HepG2 (cell line): ENCODE data around the gene EPM2A. TPM values are rescaled to one million over a fixed set of nuclear protein-coding genes. Genes with fewer than 3 reads are reported as not detected.

Experiments used
- ATAC-seq: fragments of 200-7000 bp; cut with Tn5 transposase; 3 replicates; pipeline ENCODE4 v1.9.1; 2020; ENCODE audit warnings: mild to moderate bottlenecking, moderate library complexity
- BruUV-seq: library from RNA; stranded (reverse); fragments of 400-500 nt; replicated peaks from 2 replicates; lab custom pipeline; 2021; lab: Mats Ljungman, UMichigan
- CTCF ChIA-PET: fragments of 300-600 bp; formaldehyde crosslinking; extraction: SDS; loops from one replicate; lab custom pipeline; 2021; ENCODE audit warnings: low total read pairs, inconsistent platforms, low intra/inter-chr PET ratio; lab: Yijun Ruan, JAX
- POLR2A ChIA-PET: fragments of 350-600 bp; sonication (Branson Sonifier 250); formaldehyde crosslinking; loops from one replicate; lab custom pipeline; 2020; ENCODE audit warnings: antibody characterized with exemption, inconsistent platforms; lab: Yijun Ruan, JAX
- DNase-seq: peaks from one replicate; pipeline ENCODE4 v3.0.0-alpha.2; 2015; ENCODE audit warnings: low spot score
- FAIRE-seq: peaks from 3 replicates; lab custom pipeline; 2011; peaks lifted over from hg19 to GRCh38; lab: Jason Lieb, UNC
- H2AFZ ChIP-seq: one replicate; pipeline ENCODE4 v1.6.1; 2011; ENCODE audit warnings: low read length, inconsistent platforms
- H3K27ac ChIP-seq: fragments of 300-600 bp; 3 replicates; pipeline ENCODE4 v1.8.0; 2011; ENCODE audit warnings: mixed run types, mild to moderate bottlenecking, mixed read lengths, low read length, inconsistent platforms; ENCODE audit not compliant: insufficient read depth; ENCODE audit errors: extremely low read length
- H3K27me3 ChIP-seq, 2 experiments: fragments of 200-600 bp in 1 of 2; 2 replicates in 1 of 2; 3 replicates in 1 of 2; pipeline versions ENCODE4 v1.6.0 to v1.8.0; 2011; ENCODE audit warnings: low read length in 2 of 2, mild to moderate bottlenecking in 2 of 2, moderate library complexity in 2 of 2, inconsistent platforms in 1 of 2; ENCODE audit not compliant: insufficient read depth in 2 of 2, control insufficient read depth in 1 of 2
- H3K36me3 ChIP-seq, 2 experiments: fragments of 200-600 bp in 1 of 2; replicated peaks in 1 of 2; 2 replicates in 1 of 2; 3 replicates in 1 of 2; pipeline versions ENCODE4 v1.5.1 to v1.8.0; 2011; ENCODE audit warnings: low read length in 2 of 2, inconsistent platforms in 1 of 2; ENCODE audit not compliant: insufficient read depth in 2 of 2, control insufficient read depth in 1 of 2
- H3K4me1 ChIP-seq: 2 replicates; pipeline ENCODE4 v1.5.1; 2012; ENCODE audit warnings: low read length, inconsistent platforms; ENCODE audit not compliant: insufficient read depth
- H3K4me2 ChIP-seq: 2 replicates; pipeline ENCODE4 v1.6.0; 2011; ENCODE audit warnings: low read depth, low read length, inconsistent platforms
- H3K4me3 ChIP-seq, 3 experiments: fragments of 200-600 bp in 1 of 3; sonication (generic), shearing (Covaris generic) in 1 of 3; replicated peaks in 1 of 3; 2 replicates each; pipeline ENCODE4 v1.5.1; 2011 to 2016; ENCODE audit warnings: low read length in 3 of 3, inconsistent platforms in 2 of 3, low read depth in 2 of 3, mild to moderate bottlenecking in 2 of 3, control low read depth in 1 of 3, mixed read lengths in 1 of 3; ENCODE audit not compliant: insufficient read depth in 1 of 3
- H3K79me2 ChIP-seq: one replicate; pipeline ENCODE4 v1.6.1; 2011; ENCODE audit warnings: low read length, inconsistent platforms; ENCODE audit not compliant: insufficient read depth
- H3K9ac ChIP-seq: 2 replicates; pipeline ENCODE4 v1.6.0; 2011; ENCODE audit warnings: mild to moderate bottlenecking, low read depth, low read length, inconsistent platforms; ENCODE audit not compliant: insufficient read depth
- H3K9me3 ChIP-seq: 2 replicates; pipeline ENCODE4 v1.5.1; 2012; ENCODE audit warnings: mild to moderate bottlenecking, low read length
- H4K20me1 ChIP-seq: 2 replicates; pipeline ENCODE4 v1.6.0; 2011; ENCODE audit warnings: inconsistent platforms, mild to moderate bottlenecking, low read length, moderate library complexity; ENCODE audit not compliant: insufficient read depth
- ATF3 ChIP-seq: sonication (generic); formaldehyde crosslinking; IDR thresholded peaks from 2 replicates; pipeline ENCODE4 v1.4.0; 2020; ENCODE audit warnings: missing genetic modification reagents
- CREB3 ChIP-seq: sonication (generic); formaldehyde crosslinking; IDR thresholded peaks from 2 replicates; pipeline ENCODE4 v1.5.0; 2020; ENCODE audit warnings: missing genetic modification reagents
- GRHL1 ChIP-seq: sonication (generic); formaldehyde crosslinking; conservative IDR thresholded peaks from 2 replicates; pipeline ENCODE4 v1.8.0; 2022; ENCODE audit warnings: missing genetic modification reagents
- IRF2 ChIP-seq: IDR thresholded peaks from 2 replicates; pipeline ENCODE4 v1.6.1; 2018; ENCODE audit warnings: missing genetic modification reagents, missing compliant biosample characterization
- MAFG ChIP-seq: sonication (generic); formaldehyde crosslinking; IDR thresholded peaks from 2 replicates; pipeline ENCODE4 v1.5.1; 2020; ENCODE audit warnings: mild to moderate bottlenecking, missing genetic modification reagents
- NR3C1 ChIP-seq: sonication (generic); formaldehyde crosslinking; IDR thresholded peaks from 2 replicates; pipeline ENCODE4 v1.4.0; 2020; ENCODE audit warnings: missing genetic modification reagents
- SMAD3 ChIP-seq: sonication (generic); formaldehyde crosslinking; IDR thresholded peaks from 2 replicates; pipeline ENCODE4 v1.4.0; 2020; ENCODE audit warnings: missing genetic modification reagents
- STAT5B ChIP-seq: sonication (generic); formaldehyde crosslinking; IDR thresholded peaks from 2 replicates; pipeline ENCODE4 v1.4.0; 2020; ENCODE audit warnings: missing genetic modification reagents
- TAF15 ChIP-seq: fragments of 200-400 bp; formaldehyde crosslinking; IDR thresholded peaks from one replicate; pipeline ENCODE4 v1.6.1; 2018; ENCODE audit warnings: mild to moderate bottlenecking, low read depth, low read length; ENCODE audit not compliant: poor library complexity, severe bottlenecking
- TEF ChIP-seq: sonication (generic); formaldehyde crosslinking; IDR thresholded peaks from 2 replicates; pipeline ENCODE4 v1.5.0; 2020; ENCODE audit warnings: missing genetic modification reagents
- THAP11 ChIP-seq: IDR thresholded peaks from 2 replicates; pipeline ENCODE4 v1.6.1; 2016; ENCODE audit warnings: missing biosample characterization, missing genetic modification reagents
- YY1 ChIP-seq: IDR thresholded peaks from 2 replicates; pipeline ENCODE4 v1.6.1; 2011; ENCODE audit warnings: low read length, low read depth, moderate library complexity, mild to moderate bottlenecking; ENCODE audit not compliant: insufficient read depth, insufficient replicate concordance
- ZBTB7A ChIP-seq: sonication (generic); formaldehyde crosslinking; IDR thresholded peaks from 2 replicates; pipeline ENCODE4 v1.8.0; 2022; ENCODE audit warnings: mild to moderate bottlenecking, missing genetic modification reagents
- ZC3H4 ChIP-seq: sonication (generic); formaldehyde crosslinking; IDR thresholded peaks from 2 replicates; pipeline ENCODE4 v1.4.0; 2020; ENCODE audit warnings: missing genetic modification reagents, borderline replicate concordance
- ZFP41 ChIP-seq: sonication (generic); formaldehyde crosslinking; IDR thresholded peaks from 2 replicates; pipeline ENCODE4 v1.4.0; 2020; ENCODE audit warnings: mild to moderate bottlenecking, missing genetic modification reagents, borderline replicate concordance
- ZNF546 ChIP-seq: sonication (generic); formaldehyde crosslinking; conservative IDR thresholded peaks from 2 replicates; pipeline ENCODE4 v1.8.1; 2023; ENCODE audit warnings: mild to moderate bottlenecking, missing genetic modification reagents
- ZNF547 ChIP-seq: sonication (generic); formaldehyde crosslinking; IDR thresholded peaks from 2 replicates; pipeline ENCODE4 v1.5.1; 2020; ENCODE audit warnings: mild to moderate bottlenecking, missing genetic modification reagents
- ZNF816 ChIP-seq: sonication (generic); formaldehyde crosslinking; IDR thresholded peaks from 2 replicates; pipeline ENCODE4 v1.8.0; 2022; ENCODE audit warnings: missing genetic modification reagents, mild to moderate bottlenecking, borderline replicate concordance
- WGBS: methylation state at CpG from one replicate; pipeline ENCODE4 v1.1.6; 2017; ENCODE audit warnings: low lambda C conversion rate; 5-methylcytosine and 5-hydroxymethylcytosine counted together
- in situ Hi-C: cut with HindIII; loops from 2 replicates; pipeline ENCODE4 v1.10.0; 2017; ENCODE audit warnings: low pct_unique_long_range_greater_than_20kb; ENCODE audit not compliant: extremely low pct_ligation_motif_present
- intact Hi-C: fragments of 100-400 bp; cut with micrococcal nuclease; formaldehyde crosslinking; loops from one replicate; pipeline ENCODE4 v1.10.0; 2022; ENCODE audit not compliant: unreplicated experiment
- polyA plus RNA-seq, 8 experiments: library from polyadenylated mRNA; depleted of rRNA in 3 of 8; stranded (reverse) in 7 of 8; unstranded in 1 of 8; fragments of >200 nt; fragmentation: Illumina TruSeq in 4 of 8; extraction: Trizol in 4 of 8; gene quantifications; 2 replicates each; pipeline versions ENCODE4 v1.2.1 to v1.2.3, GENCODE V29; 2011 to 2016; ENCODE audit warnings: low read depth in 4 of 8, missing spikeins in 1 of 8, mixed read lengths in 1 of 8; ENCODE audit not compliant: insufficient read depth in 1 of 8
- total RNA-seq, 5 experiments: library from RNA; depleted of rRNA; stranded (reverse); fragments of >200 nt; fragmentation: Illumina TruSeq; extraction: Trizol; gene quantifications; 2 replicates each; pipeline ENCODE4 v1.2.3, GENCODE V29; 2016; ENCODE audit warnings: low read depth in 1 of 5

Gene EPM2A
- total and polyA plus RNA-seq, 2 of the 13 experiments (the other 11 are each of a cell fraction or from before 2014, with no cell fraction given): 4.6 to 9.2 TPM

GRCh38 chr6:145744619-145745018, 9.3 kb upstream of the EPM2A start:
- no peaks in the 10 kb centered on the region for H3K36me3 ChIP-seq
- peaks cover 13% of the 10 kb centered on the region; the same call in 1 of the 2 replicates for H3K9me3 ChIP-seq
- TF ChIP-seq TAF15 (no peak), STAT5B (CRISPR knock-in tag) (no peak), IRF2 (CRISPR knock-in tag) (no peak), MAFG (CRISPR knock-in tag) (no peak), THAP11 (no peak), ZBTB7A (CRISPR knock-in tag) (no peak), ZC3H4 (CRISPR knock-in tag) (no peak), ZNF547 (CRISPR knock-in tag) (no peak), ZNF546 (CRISPR knock-in tag) (no peak), GRHL1 (no peak), SMAD3 (CRISPR knock-in tag) (no peak), TEF (CRISPR knock-in tag) (no peak), CREB3 (CRISPR knock-in tag) (no peak), YY1 (no peak), ATF3 (CRISPR knock-in tag) (no peak), ZNF816 (CRISPR knock-in tag) (no peak), NR3C1 (CRISPR knock-in tag) (no peak), ZFP41 (no peak)
- H3K27me3 ChIP-seq: no peaks in the 10 kb centered on the region
- in situ Hi-C loops: no loop called here
- no peaks in the 10 kb centered on the region for H4K20me1 ChIP-seq
- BruUV-seq: no TSS peak
- H3K27ac ChIP-seq: no peak overlapping the region
- H3K4me1 ChIP-seq: peaks cover 4% of the 10 kb centered on the region
- ChIA-PET POLR2A (no interaction called here), CTCF (no interaction called here)
- no peak overlapping the region for H3K4me2 ChIP-seq
- intact Hi-C loops: no loop called here
- FAIRE-seq: no peak
- no peak overlapping the region for H3K4me3 ChIP-seq
- H3K9ac ChIP-seq: no peak overlapping the region
- no peak for DNase-seq
- WGBS: 96% methylated on average over 2 of the region's 2 CpGs
- no peaks in the 10 kb centered on the region for H3K79me2 ChIP-seq
- no peak for ATAC-seq
- no peak overlapping the region for H2AFZ ChIP-seq
